GM23248 (cell line): ENCODE measurements around the gene TLE5. TPM values are rescaled to one million over a fixed set of nuclear protein-coding genes. Genes with fewer than 3 reads are reported as not detected.

Experiments
- DNase-seq: peaks from one replicate; pipeline ENCODE4 v3.0.0-alpha.2; 2015
- H2AFZ ChIP-seq: fragments of 200-600 bp; sonication (generic); 2 replicates; pipeline ENCODE4 v1.6.1; 2016; ENCODE audit warnings: antibody characterized with exemption
- H3F3A ChIP-seq: fragments of 200-600 bp; sonication (generic); 2 replicates; pipeline ENCODE4 v1.6.1; 2016; ENCODE audit warnings: mild to moderate bottlenecking, antibody characterized with exemption, mixed run types; ENCODE audit not compliant: insufficient read depth
- H3K27ac ChIP-seq: fragments of 200-600 bp; sonication (generic); 2 replicates; pipeline ENCODE4 v1.5.1; 2016; ENCODE audit warnings: mild to moderate bottlenecking
- H3K27me3 ChIP-seq: fragments of 200-600 bp; sonication (generic); replicated peaks from 2 replicates; pipeline ENCODE4 v1.6.1; 2016; ENCODE audit warnings: mild to moderate bottlenecking; ENCODE audit not compliant: insufficient read depth
- H3K36me3 ChIP-seq: fragments of 200-600 bp; sonication (generic); 2 replicates; pipeline ENCODE4 v1.6.1; 2016; ENCODE audit warnings: low read depth, mild to moderate bottlenecking
- H3K4me1 ChIP-seq: fragments of 200-600 bp; sonication (generic); 2 replicates; pipeline ENCODE4 v1.6.1; 2016; ENCODE audit warnings: mild to moderate bottlenecking; ENCODE audit not compliant: insufficient read depth
- H3K4me2 ChIP-seq: fragments of 200-600 bp; sonication (generic); one replicate; pipeline ENCODE4 v1.6.1; 2016; ENCODE audit warnings: mild to moderate bottlenecking; ENCODE audit not compliant: unreplicated experiment
- H3K4me3 ChIP-seq: fragments of 200-600 bp; sonication (generic); 2 replicates; pipeline ENCODE4 v1.5.1; 2016; ENCODE audit warnings: mild to moderate bottlenecking
- H3K79me2 ChIP-seq: fragments of 200-600 bp; sonication (generic); 2 replicates; pipeline ENCODE4 v1.6.1; 2016; ENCODE audit warnings: mild to moderate bottlenecking; ENCODE audit not compliant: insufficient read depth
- H3K9ac ChIP-seq: fragments of 200-600 bp; sonication (generic); 2 replicates; pipeline ENCODE4 v1.6.1; 2016; ENCODE audit warnings: mild to moderate bottlenecking
- H3K9me2 ChIP-seq: fragments of 200-600 bp; sonication (generic); 2 replicates; pipeline ENCODE4 v1.6.1; 2016; ENCODE audit warnings: mixed run types, mild to moderate bottlenecking, moderate library complexity; ENCODE audit not compliant: insufficient read depth
- H3K9me3 ChIP-seq: fragments of 200-600 bp; sonication (generic); one replicate; pipeline ENCODE4 v1.6.1; 2017; ENCODE audit warnings: low read depth
- H4K20me1 ChIP-seq: fragments of 200-600 bp; sonication (generic); 2 replicates; pipeline ENCODE4 v1.6.0; 2016; ENCODE audit not compliant: insufficient read depth
- EZH2 ChIP-seq: fragments of 200-600 bp; sonication (generic); IDR thresholded peaks from 2 replicates; pipeline ENCODE4 v1.6.1; 2018; ENCODE audit warnings: antibody characterized with exemption, mild to moderate bottlenecking; ENCODE audit not compliant: insufficient read depth, poor library complexity, severe bottlenecking
- EZH2phosphoT487 ChIP-seq: fragments of 200-600 bp; sonication (generic); IDR thresholded peaks from 2 replicates; pipeline ENCODE4 v1.6.1; 2018; ENCODE audit warnings: antibody characterized with exemption, moderate library complexity, mild to moderate bottlenecking, low read depth; ENCODE audit not compliant: insufficient read depth
- WGBS, 2 experiments: methylation state at CpG; one replicate each; pipeline ENCODE4 v1.1.6; 2015 to 2017; ENCODE audit warnings: low lambda C conversion rate in 2 of 2, low coverage in 1 of 2; ENCODE audit errors: missing lambda C conversion rate in 2 of 2; 5-methylcytosine and 5-hydroxymethylcytosine counted together
- in situ Hi-C: fragments of 300-500 bp; cut with MboI; formaldehyde crosslinking; loops from 2 replicates; pipeline ENCODE4 v1.15.0; 2020
- polyA plus RNA-seq: library from polyadenylated mRNA; unstranded; fragments of >200 nt; fragmentation: Nextera tagmentation; extraction: Ambion mirVana; gene quantifications from 2 replicates; pipeline ENCODE4 v1.2.1, GENCODE V29; 2016
- total RNA-seq: library from RNA; depleted of rRNA; stranded (reverse); fragments of >200 nt; shearing (Covaris generic); gene quantifications from 2 replicates; pipeline ENCODE4 v1.2.3, GENCODE V29; 2014

TLE5 gene
- total and polyA plus RNA-seq, 2 experiments from 2014 or later: 133 to 337 TPM

GRCh38 chr19:3068071-3068470, 5.8 kb upstream of the TLE5 start:
- Histone ChIP-seq H3F3A (no peaks in the 10 kb centered on the region), H3K4me2 (no peak overlapping the region), H3K4me1 (no peaks in the 10 kb centered on the region), H3K9me3 (no peaks in the 10 kb centered on the region), H3K4me3 (no peak overlapping the region), H3K27me3 (no peaks in the 10 kb centered on the region), H3K79me2 (no peaks in the 10 kb centered on the region), H3K36me3 (no peaks in the 10 kb centered on the region), H2AFZ (no peak overlapping the region), H4K20me1 (no peaks in the 10 kb centered on the region), H3K9me2 (no peaks in the 10 kb centered on the region), H3K9ac (no peak overlapping the region), H3K27ac (no peak overlapping the region)
- WGBS, 2 experiments: 69 to 74% methylated on average over 17 to 21 of the region's 21 CpGs
- DNase-seq: no peak
- TF ChIP-seq EZH2phosphoT487: no peak
- in situ Hi-C loops: no loop called here

- no peak overlapping the region for H3K27ac ChIP-seq
- H3K27me3 ChIP-seq: no peaks in the 10 kb centered on the region
- H2AFZ ChIP-seq: no peak overlapping the region
- no peak overlapping the region for H3K4me2 ChIP-seq
- WGBS, 2 experiments: 87 to 91% methylated on average over 9 of the region's 9 CpGs
- H3K9ac ChIP-seq: no peak overlapping the region
- H3K4me1 ChIP-seq: no peaks in the 10 kb centered on the region
- no peaks in the 10 kb centered on the region for H3F3A ChIP-seq
- no peaks in the 10 kb centered on the region for H3K79me2 ChIP-seq
- H4K20me1 ChIP-seq: no peaks in the 10 kb centered on the region
- H3K36me3 ChIP-seq: no peaks in the 10 kb centered on the region
- no peak for DNase-seq
- H3K4me3 ChIP-seq: no peak overlapping the region
- in situ Hi-C loops: no loop called here
- TF ChIP-seq EZH2phosphoT487 (no peak), EZH2 (no peak)
- no peaks in the 10 kb centered on the region for H3K9me2 ChIP-seq
- H3K9me3 ChIP-seq: no peaks in the 10 kb centered on the region
These were observed 5.3 kb upstream of the TLE5 start for GRCh38 chr19:3067563-3067962.

- no peak overlapping the region for H3K27ac ChIP-seq
- no peaks in the 10 kb centered on the region for H3K36me3 ChIP-seq
- no peaks in the 10 kb centered on the region for H4K20me1 ChIP-seq
- DNase-seq: no peak
- no peaks in the 10 kb centered on the region for H3K9me2 ChIP-seq
- in situ Hi-C loops: no loop called here
- no peaks in the 10 kb centered on the region for H3K4me1 ChIP-seq
- no peak overlapping the region for H2AFZ ChIP-seq
- H3F3A ChIP-seq: no peaks in the 10 kb centered on the region
- no peak overlapping the region for H3K4me2 ChIP-seq
- H3K9ac ChIP-seq: no peak overlapping the region
- WGBS, 2 experiments: 76 to 82% methylated on average over 16 of the region's 16 CpGs
- H3K4me3 ChIP-seq: no peak overlapping the region
- no peaks in the 10 kb centered on the region for H3K27me3 ChIP-seq
- H3K79me2 ChIP-seq: no peaks in the 10 kb centered on the region
- H3K9me3 ChIP-seq: no peaks in the 10 kb centered on the region
- TF ChIP-seq EZH2phosphoT487: no peak
- no peak for TF ChIP-seq EZH2
These were observed 4.3 kb upstream of the TLE5 start for GRCh38 chr19:3066482-3067049.

DNA sequence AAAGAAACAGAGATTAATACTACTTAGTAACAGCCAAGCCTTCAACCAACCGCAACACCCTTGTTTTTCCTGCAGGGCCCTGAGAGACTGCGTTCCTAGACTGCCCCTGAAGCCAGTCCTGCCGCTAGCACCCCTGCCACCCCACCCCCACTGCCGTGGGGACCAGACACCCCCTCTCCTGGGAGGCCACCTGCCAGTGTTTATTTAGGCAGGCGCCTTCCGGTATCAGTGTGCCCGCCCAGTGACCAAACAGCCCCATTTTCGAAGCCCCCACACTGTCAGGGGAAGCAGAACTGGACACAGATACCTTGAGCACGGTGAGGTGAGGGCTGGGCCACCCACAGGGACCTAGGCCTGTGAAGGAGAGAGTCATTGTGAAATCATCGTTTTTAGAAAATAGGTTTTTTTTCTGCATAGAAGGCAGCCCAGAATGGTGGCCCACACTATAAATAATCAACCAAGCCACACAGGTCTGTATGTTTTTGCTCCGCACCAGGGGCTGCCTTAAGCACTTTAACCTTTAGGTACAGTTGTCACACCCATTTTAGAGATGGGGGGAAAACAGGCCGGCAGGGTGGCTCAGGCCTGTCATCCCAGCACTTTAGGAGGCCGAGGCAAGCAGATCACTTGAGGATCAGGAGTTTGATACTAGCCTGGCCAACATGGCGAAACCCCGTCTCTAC, 3.5 kb upstream of the TLE5 start:
- WGBS, 2 experiments: 76 to 83% methylated on average over 15 of the region's 15 CpGs
- Histone ChIP-seq H2AFZ (no peak overlapping the region), H3K27ac (no peak overlapping the region), H3K4me3 (no peak overlapping the region), H3F3A (no peaks in the 10 kb centered on the region), H3K36me3 (no peaks in the 10 kb centered on the region), H3K4me2 (no peak overlapping the region), H3K9me2 (no peaks in the 10 kb centered on the region), H3K4me1 (no peaks in the 10 kb centered on the region), H3K9ac (no peak overlapping the region), H3K79me2 (peaks cover 5% of the 10 kb centered on the region), H3K9me3 (no peaks in the 10 kb centered on the region), H4K20me1 (no peaks in the 10 kb centered on the region), H3K27me3 (no peaks in the 10 kb centered on the region)
- no peak for TF ChIP-seq EZH2
- no peak for TF ChIP-seq EZH2phosphoT487
- no peak for DNase-seq
- in situ Hi-C loops: no loop called here
